ENCODE measurements around the gene DEUP1. TPM values are rescaled to one million over a fixed set of nuclear protein-coding genes. Genes with fewer than 3 reads are reported as not detected.

Gene DEUP1
- polyA plus RNA-seq, 3 donors = not detected

- Mint-ChIP-seq H3K9me3 (peaks cover 0 to 2% (median 0%) of the 10 kb centered on the region in 7 donors), H3K4me3 (no peak overlapping the region), H3K27ac (peak overlapping the region in 2 of 7 donors; percentile 65 to 69), H3K4me1 (peaks cover 3% of the 10 kb centered on the region), H3K36me3 (peaks cover 64 to 66% of the 10 kb centered on the region in 2 donors), H3K27me3 (ENCODE audit: low read depth in 3 of 3) (no peaks in the 10 kb centered on the region)
- H2AFZ ChIP-seq (ENCODE audit: insufficient read depth, low read depth, low read length, poor library complexity, severe bottlenecking) = no peak overlapping the region
- intact Hi-C loops (cut with micrococcal nuclease) = no loop called here
- H3K27ac ChIP-seq (ENCODE audit: low read depth in 1 of 2, low read length in 2 of 2) = no peak overlapping the region
- TF ChIP-seq, protein P1, sequence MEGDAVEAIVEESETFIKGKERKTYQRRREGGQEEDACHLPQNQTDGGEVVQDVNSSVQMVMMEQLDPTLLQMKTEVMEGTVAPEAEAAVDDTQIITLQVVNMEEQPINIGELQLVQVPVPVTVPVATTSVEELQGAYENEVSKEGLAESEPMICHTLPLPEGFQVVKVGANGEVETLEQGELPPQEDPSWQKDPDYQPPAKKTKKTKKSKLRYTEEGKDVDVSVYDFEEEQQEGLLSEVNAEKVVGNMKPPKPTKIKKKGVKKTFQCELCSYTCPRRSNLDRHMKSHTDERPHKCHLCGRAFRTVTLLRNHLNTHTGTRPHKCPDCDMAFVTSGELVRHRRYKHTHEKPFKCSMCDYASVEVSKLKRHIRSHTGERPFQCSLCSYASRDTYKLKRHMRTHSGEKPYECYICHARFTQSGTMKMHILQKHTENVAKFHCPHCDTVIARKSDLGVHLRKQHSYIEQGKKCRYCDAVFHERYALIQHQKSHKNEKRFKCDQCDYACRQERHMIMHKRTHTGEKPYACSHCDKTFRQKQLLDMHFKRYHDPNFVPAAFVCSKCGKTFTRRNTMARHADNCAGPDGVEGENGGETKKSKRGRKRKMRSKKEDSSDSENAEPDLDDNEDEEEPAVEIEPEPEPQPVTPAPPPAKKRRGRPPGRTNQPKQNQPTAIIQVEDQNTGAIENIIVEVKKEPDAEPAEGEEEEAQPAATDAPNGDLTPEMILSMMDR (IDR thresholded peaks at IDR 0.05) = no peak
- peaks cover 34 to 79% of the 10 kb centered on the region in 2 donors for H3K36me3 ChIP-seq (replicated peaks in 1 of 2; ENCODE audit: control insufficient read depth in 1 of 2, insufficient read depth in 2 of 2, low read length in 2 of 2)
- 97% methylated on average over 13 of the region's 19 CpGs for WGBS (ENCODE audit: insufficient coverage)
- H3K4me1 ChIP-seq (ENCODE audit: control insufficient read depth in 1 of 2, insufficient read depth in 2 of 2, low read length in 2 of 2) = no peaks in the 10 kb centered on the region
- peaks cover 12% of the 10 kb centered on the region for H3K79me2 ChIP-seq (ENCODE audit: insufficient read depth, low read length)
- H3K4me2 ChIP-seq (replicated peaks; ENCODE audit: extremely low read depth, low read length, poor library complexity, severe bottlenecking) = no peak overlapping the region
- no peaks in the 10 kb centered on the region for H3K9me3 ChIP-seq (replicated peaks in 1 of 2; ENCODE audit: control insufficient read depth in 1 of 2, insufficient read depth in 1 of 2, low read length in 2 of 2)
- H3K9ac ChIP-seq (ENCODE audit: insufficient read depth, low read length, poor library complexity, severe bottlenecking) = no peak overlapping the region
- DNase-seq = no peak
- peaks cover 55% of the 10 kb centered on the region for H4K20me1 ChIP-seq (ENCODE audit: insufficient read depth, low read length)
- no peak overlapping the region for H3K4me3 ChIP-seq (replicated peaks in 1 of 3; ENCODE audit: low read depth in 2 of 3, low read length in 3 of 3)
- H3K27me3 ChIP-seq (ENCODE audit: control insufficient read depth in 2 of 2, insufficient read depth in 2 of 2, low read length in 2 of 2) = no peaks in the 10 kb centered on the region
Observed at GRCh38 chr11:93478841-93479240, 148.3 kb downstream of the DEUP1 start.

- Mint-ChIP-seq H3K4me3 (no peak overlapping the region), H3K27me3 (ENCODE audit: low read depth in 3 of 3) (peaks cover 0 to 2% (median 0%) of the 10 kb centered on the region in 3 donors), H3K4me1 (peaks cover 3% of the 10 kb centered on the region), H3K9me3 (peaks cover 0 to 2% (median 0%) of the 10 kb centered on the region in 7 donors), H3K27ac (peak overlapping the region in 2 of 7 donors; percentile 2 to 42), H3K36me3 (peaks cover 68 to 71% of the 10 kb centered on the region in 2 donors)
- TF ChIP-seq, protein P1 (IDR thresholded peaks at IDR 0.05) = no peak
- Histone ChIP-seq H3K27ac (ENCODE audit: low read depth in 1 of 2, low read length in 2 of 2) (no peak overlapping the region), H3K4me3 (replicated peaks in 1 of 3; ENCODE audit: low read depth in 2 of 3, low read length in 3 of 3) (no peak overlapping the region), H3K79me2 (ENCODE audit: insufficient read depth, low read length) (peaks cover 12% of the 10 kb centered on the region), H3K4me2 (replicated peaks; ENCODE audit: extremely low read depth, low read length, poor library complexity, severe bottlenecking) (no peak overlapping the region), H2AFZ (ENCODE audit: insufficient read depth, low read depth, low read length, poor library complexity, severe bottlenecking) (no peak overlapping the region), H3K36me3 (replicated peaks in 1 of 2; ENCODE audit: control insufficient read depth in 1 of 2, insufficient read depth in 2 of 2, low read length in 2 of 2) (peaks cover 34 to 91% of the 10 kb centered on the region in 2 donors), H3K9me3 (replicated peaks in 1 of 2; ENCODE audit: control insufficient read depth in 1 of 2, insufficient read depth in 1 of 2, low read length in 2 of 2) (no peaks in the 10 kb centered on the region), H3K4me1 (ENCODE audit: control insufficient read depth in 1 of 2, insufficient read depth in 2 of 2, low read length in 2 of 2) (no peaks in the 10 kb centered on the region), H3K27me3 (ENCODE audit: control insufficient read depth in 2 of 2, insufficient read depth in 2 of 2, low read length in 2 of 2) (no peaks in the 10 kb centered on the region), H4K20me1 (ENCODE audit: insufficient read depth, low read length) (peaks cover 69% of the 10 kb centered on the region), H3K9ac (ENCODE audit: insufficient read depth, low read length, poor library complexity, severe bottlenecking) (no peak overlapping the region)
- DNase-seq = no peak
- intact Hi-C loops (cut with micrococcal nuclease) = no loop called here
- WGBS (ENCODE audit: insufficient coverage) = 100% methylated on average over 4 of the region's 6 CpGs
Observed at GRCh38 chr11:93480256-93480655, 149.7 kb downstream of the DEUP1 start.
